Heart left ventricle (tissue), 13 donors: Measurements from ENCODE around the gene MAPK7.

Experiments
- CTCF ChIP-seq, 12 donors: fragments of 200-600 bp; sonication (generic) in 4 of 12; IDR thresholded peaks; one replicate each; pipeline versions ENCODE4 v1.5.0 to v1.8.0; 2018 to 2022; ENCODE audit warnings: antibody characterized with exemption in 12 of 12, mild to moderate bottlenecking in 5 of 12
- POLR2A ChIP-seq, 2 donors: fragments of 450-650 bp; IDR thresholded peaks; one replicate each; pipeline ENCODE4 v1.6.1; 2017; ENCODE audit warnings: antibody characterized with exemption in 2 of 2, mild to moderate bottlenecking in 2 of 2, moderate library complexity in 2 of 2
- donor health status: ischemic (EF 13 %, LVEDD 7.1; RV severe dilation, severe dysfunction).
- donor health status: DM: no; HTN: yes; CAD: no.
- donor health status: DM: no; HTN: no; CAD: no.
- donor health status: ischemic (EF 25% LVEDD 6.9; RV normal size, moderate dysfunction).
- donor health status: ischemic (EF 25% LVEDD 5.7; RV mildly dilated, moderate dysfunction).
- donor health status: ischemic (EF 35%, LVEDD 5.7; RV mildly dilated, moderate dysfunction).
- donor health status: nonischemic (EF 11% LVEDD 7.7; RV severe dilation, severe dysfunction).
- donor health status: DM: yes; HTN: yes; CAD: no.
- donor health status: PGD.
- donor health status: ischemic (EF 29% LVEDD 5.4; RV normal size, mild dysfunction).
- donor health status: nonischemic (EF 23%, LVEDD 6.1; RV moderate dilation, normal function).

DNA sequence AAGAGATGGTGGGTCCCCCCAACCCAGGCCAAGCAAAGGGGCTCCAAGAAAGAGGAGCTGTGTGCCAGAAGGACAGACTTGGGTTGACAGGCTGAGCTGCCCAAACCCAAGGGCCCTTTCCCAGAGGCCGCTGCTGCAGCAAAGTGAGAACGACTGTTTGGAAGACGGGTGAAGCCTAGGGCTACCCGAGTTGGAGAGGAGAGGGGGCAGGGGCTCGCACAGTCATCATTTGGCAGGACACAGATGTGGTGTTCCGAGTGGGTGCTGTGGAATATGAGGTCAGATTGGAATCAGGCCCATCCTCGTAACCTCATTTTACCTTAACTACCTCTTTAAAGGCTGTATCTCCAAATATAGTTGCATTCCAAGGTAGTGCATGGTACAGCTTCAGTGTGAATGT is 14.0 kb downstream of the MAPK7 start:
- TF ChIP-seq CTCF (IDR thresholded peaks at IDR 0.05) (no peak), POLR2A (IDR thresholded peaks at IDR 0.05) (no peak)
